ENCODE data around the gene SCNN1A. TPM values are rescaled to one million over a fixed set of nuclear protein-coding genes. Genes with fewer than 3 reads are reported as not detected.

SCNN1A gene
- 17.1 TPM for total RNA-seq (2021; ENCODE audit: unreplicated experiment)
- 17.2 TPM for polyA plus RNA-seq (2012; ENCODE audit: insufficient read length)
- Bru-seq, nascent RNA: percentile 48 among the genes with signal in this experiment
- percentile 53 among the genes with signal in this experiment for BruChase-seq, experiment 1, labeled RNA remaining after a 2-hour chase
- BruChase-seq, experiment 2, labeled RNA remaining after a 6-hour chase: percentile 54 among the genes with signal in this experiment
- long read RNA-seq, partial matches to known transcripts: 3 of 8 reads
- long read RNA-seq, other reads (novel, unspliced or antisense): 4 of 8 reads

DNA sequence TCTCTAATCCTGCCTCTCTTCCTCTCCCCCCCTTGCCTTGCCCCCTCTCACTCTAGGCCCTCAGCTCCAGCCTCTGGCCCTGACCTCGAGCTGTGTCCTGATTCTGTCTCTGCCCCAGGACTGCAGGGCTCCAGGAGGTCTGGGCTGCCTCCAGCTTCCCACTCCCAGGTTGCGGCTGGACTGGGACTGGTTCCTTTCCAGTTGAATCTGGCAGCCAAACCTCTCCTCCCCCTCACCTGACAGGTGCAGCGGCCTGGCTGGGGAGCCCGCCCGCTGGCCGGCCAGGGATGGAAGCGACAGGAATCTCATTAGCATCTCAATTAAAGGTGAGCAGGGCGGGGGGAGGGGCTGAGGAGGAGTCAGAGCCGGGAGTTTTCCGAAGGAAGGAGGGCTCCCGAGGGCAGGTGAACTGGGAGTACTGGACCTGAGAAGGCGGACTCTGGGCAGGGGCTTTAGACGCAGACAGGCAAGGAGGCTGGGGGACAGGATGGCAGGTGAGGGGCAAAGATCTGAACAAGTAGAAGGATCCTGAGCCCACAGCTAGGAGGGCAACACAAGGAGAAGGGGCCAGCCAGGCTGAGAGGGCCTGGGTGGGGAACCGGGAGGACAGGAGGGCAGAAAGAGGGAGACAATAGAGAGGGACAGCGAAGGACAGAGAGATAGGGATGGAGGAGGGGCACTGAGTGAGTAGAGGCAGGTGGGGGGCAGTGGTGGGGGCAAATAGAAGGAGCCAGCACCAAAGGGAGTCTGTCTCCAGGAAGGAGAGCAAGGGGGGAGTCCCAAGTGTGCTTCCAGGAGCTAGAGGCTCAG is at the start of gene SCNN1A:
TSS of gene SCNN1A (minus strand) at position 295 of the 810 bp plus-strand sequence. CDS start 780 bp downstream, outside the sequence.
- ATAC-seq: no peak
- POLR2A ChIA-PET: no interaction called here
- peak within 1 kb of the TSS; percentile 95 for H3K27ac ChIP-seq (ENCODE audit: low read length)
- TF ChIP-seq TCF7L2 (IDR thresholded peaks at IDR 0.05; ENCODE audit: low read depth, low read length) (no peak), POLR2AphosphoS5 (IDR thresholded peaks at IDR 0.05; ENCODE audit: low read depth, low read length) (no peak), SIN3A (IDR thresholded peaks at IDR 0.05; ENCODE audit: borderline replicate concordance, insufficient read depth, low read depth, low read length) (no peak)
- TF ChIP-seq, protein P1, sequence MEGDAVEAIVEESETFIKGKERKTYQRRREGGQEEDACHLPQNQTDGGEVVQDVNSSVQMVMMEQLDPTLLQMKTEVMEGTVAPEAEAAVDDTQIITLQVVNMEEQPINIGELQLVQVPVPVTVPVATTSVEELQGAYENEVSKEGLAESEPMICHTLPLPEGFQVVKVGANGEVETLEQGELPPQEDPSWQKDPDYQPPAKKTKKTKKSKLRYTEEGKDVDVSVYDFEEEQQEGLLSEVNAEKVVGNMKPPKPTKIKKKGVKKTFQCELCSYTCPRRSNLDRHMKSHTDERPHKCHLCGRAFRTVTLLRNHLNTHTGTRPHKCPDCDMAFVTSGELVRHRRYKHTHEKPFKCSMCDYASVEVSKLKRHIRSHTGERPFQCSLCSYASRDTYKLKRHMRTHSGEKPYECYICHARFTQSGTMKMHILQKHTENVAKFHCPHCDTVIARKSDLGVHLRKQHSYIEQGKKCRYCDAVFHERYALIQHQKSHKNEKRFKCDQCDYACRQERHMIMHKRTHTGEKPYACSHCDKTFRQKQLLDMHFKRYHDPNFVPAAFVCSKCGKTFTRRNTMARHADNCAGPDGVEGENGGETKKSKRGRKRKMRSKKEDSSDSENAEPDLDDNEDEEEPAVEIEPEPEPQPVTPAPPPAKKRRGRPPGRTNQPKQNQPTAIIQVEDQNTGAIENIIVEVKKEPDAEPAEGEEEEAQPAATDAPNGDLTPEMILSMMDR (IDR thresholded peaks at IDR 0.05): no peak
- TF ChIP-seq, protein P2, sequence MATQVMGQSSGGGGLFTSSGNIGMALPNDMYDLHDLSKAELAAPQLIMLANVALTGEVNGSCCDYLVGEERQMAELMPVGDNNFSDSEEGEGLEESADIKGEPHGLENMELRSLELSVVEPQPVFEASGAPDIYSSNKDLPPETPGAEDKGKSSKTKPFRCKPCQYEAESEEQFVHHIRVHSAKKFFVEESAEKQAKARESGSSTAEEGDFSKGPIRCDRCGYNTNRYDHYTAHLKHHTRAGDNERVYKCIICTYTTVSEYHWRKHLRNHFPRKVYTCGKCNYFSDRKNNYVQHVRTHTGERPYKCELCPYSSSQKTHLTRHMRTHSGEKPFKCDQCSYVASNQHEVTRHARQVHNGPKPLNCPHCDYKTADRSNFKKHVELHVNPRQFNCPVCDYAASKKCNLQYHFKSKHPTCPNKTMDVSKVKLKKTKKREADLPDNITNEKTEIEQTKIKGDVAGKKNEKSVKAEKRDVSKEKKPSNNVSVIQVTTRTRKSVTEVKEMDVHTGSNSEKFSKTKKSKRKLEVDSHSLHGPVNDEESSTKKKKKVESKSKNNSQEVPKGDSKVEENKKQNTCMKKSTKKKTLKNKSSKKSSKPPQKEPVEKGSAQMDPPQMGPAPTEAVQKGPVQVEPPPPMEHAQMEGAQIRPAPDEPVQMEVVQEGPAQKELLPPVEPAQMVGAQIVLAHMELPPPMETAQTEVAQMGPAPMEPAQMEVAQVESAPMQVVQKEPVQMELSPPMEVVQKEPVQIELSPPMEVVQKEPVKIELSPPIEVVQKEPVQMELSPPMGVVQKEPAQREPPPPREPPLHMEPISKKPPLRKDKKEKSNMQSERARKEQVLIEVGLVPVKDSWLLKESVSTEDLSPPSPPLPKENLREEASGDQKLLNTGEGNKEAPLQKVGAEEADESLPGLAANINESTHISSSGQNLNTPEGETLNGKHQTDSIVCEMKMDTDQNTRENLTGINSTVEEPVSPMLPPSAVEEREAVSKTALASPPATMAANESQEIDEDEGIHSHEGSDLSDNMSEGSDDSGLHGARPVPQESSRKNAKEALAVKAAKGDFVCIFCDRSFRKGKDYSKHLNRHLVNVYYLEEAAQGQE (IDR thresholded peaks at IDR 0.05; ENCODE audit: insufficient read depth in 1 of 2, low read depth in 2 of 2, low read length in 1 of 2): no peak
- no peaks in the 10 kb centered on the region for H3K27me3 ChIP-seq (ENCODE audit: control insufficient read depth, insufficient read depth, low read length)
- no peak for DNase-seq (ENCODE audit: low read depth, low spot score)
- peak within 1 kb of the TSS; percentile 4 to 18 for H3K4me3 ChIP-seq (ENCODE audit: low read depth in 2 of 2, low read length in 2 of 2)
- no peaks in the 10 kb centered on the region for H3K36me3 ChIP-seq (ENCODE audit: control insufficient read depth, insufficient read depth, low read length)
- H3K9me3 ChIP-seq (ENCODE audit: control insufficient read depth, insufficient read depth, low read depth, low read length): no peaks in the 10 kb centered on the region
- intact Hi-C loops (cut with micrococcal nuclease; ENCODE audit: unreplicated experiment): no loop called here
- CTCF ChIA-PET: interaction anchor here (1.0 kb wide), 1 partner anchor 49 kb away, joined by 4 read pairs; no protein-coding TSS in a partner anchor
- peaks cover 68% of the 10 kb centered on the region for H3K4me1 ChIP-seq (ENCODE audit: control insufficient read depth, insufficient read depth, low read length)
- BruUV-seq (replicated peaks): no TSS peak
- in situ Hi-C loops (cut with HindIII; ENCODE audit: low pct_unique_long_range_greater_than_20kb, low sequenced_read_pairs): no loop called here

DNA sequence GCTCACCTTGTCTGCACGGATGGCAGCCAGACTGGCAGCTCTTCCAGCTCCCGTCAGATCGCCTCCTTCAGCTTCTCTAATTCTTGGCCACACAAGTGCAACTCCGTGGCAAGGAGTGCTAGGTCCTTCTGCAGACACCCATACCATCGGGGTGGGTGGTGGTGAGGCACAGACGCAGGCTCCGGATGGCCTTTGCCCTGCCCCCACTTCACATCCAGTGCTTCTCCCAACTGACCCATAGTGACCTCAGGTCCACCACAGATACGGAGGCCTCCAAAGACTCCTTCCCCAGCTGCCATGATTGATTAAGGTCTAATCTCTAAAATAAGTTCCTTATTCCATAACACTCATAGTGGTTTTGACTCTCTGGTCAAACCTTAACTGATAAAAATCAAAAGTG is 49.5 kb upstream of the SCNN1A start:
- ATAC-seq: no peak
- H3K36me3 ChIP-seq (ENCODE audit: control insufficient read depth, insufficient read depth, low read length): no peaks in the 10 kb centered on the region
- CTCF ChIA-PET: no interaction called here
- no TSS peak for BruUV-seq (replicated peaks)
- DNase-seq (ENCODE audit: low read depth, low spot score): no peak
- H3K4me1 ChIP-seq (ENCODE audit: control insufficient read depth, insufficient read depth, low read length): no peaks in the 10 kb centered on the region; the same call in 1 of the 2 replicates
- POLR2A ChIA-PET: no interaction called here
- intact Hi-C loops (cut with micrococcal nuclease; ENCODE audit: unreplicated experiment): no loop called here
- H3K27ac ChIP-seq (ENCODE audit: low read length): no peak overlapping the region
- no peaks in the 10 kb centered on the region for H3K9me3 ChIP-seq (ENCODE audit: control insufficient read depth, insufficient read depth, low read depth, low read length)
- no peak overlapping the region for H3K4me3 ChIP-seq (ENCODE audit: low read depth in 2 of 2, low read length in 2 of 2)
- TF ChIP-seq POLR2AphosphoS5 (IDR thresholded peaks at IDR 0.05; ENCODE audit: low read depth, low read length) (no peak), TCF7L2 (IDR thresholded peaks at IDR 0.05; ENCODE audit: low read depth, low read length) (no peak), SIN3A (IDR thresholded peaks at IDR 0.05; ENCODE audit: borderline replicate concordance, insufficient read depth, low read depth, low read length) (no peak)
- TF ChIP-seq, protein P2 (IDR thresholded peaks at IDR 0.05; ENCODE audit: insufficient read depth in 1 of 2, low read depth in 2 of 2, low read length in 1 of 2): no peak
- TF ChIP-seq, protein P1 (IDR thresholded peaks at IDR 0.05): no peak
- no peaks in the 10 kb centered on the region for H3K27me3 ChIP-seq (ENCODE audit: control insufficient read depth, insufficient read depth, low read length)
- in situ Hi-C loops (cut with HindIII; ENCODE audit: low pct_unique_long_range_greater_than_20kb, low sequenced_read_pairs): no loop called here
